OCI-LY3 (cell line): ENCODE results near the gene CKMT2.

Experiments
- EZH2phosphoT487 ChIP-seq: fragments of 200-600 bp; shearing (Covaris generic); IDR thresholded peaks from 2 replicates; pipeline ENCODE4 v1.6.1; 2018; ENCODE audit warnings: antibody characterized with exemption, mixed run types, low read depth
- TF ChIP-seq, protein P1 (sequence below): fragments of 200-600, 300-600 bp; sonication (generic); IDR thresholded peaks from 2 replicates; pipeline ENCODE4 v1.5.1; 2014; ENCODE audit warnings: antibody characterized with exemption, low read length, low read depth

GRCh38 chr5:81208904-81209303, 24.2 kb upstream of the CKMT2 start:
- TF ChIP-seq EZH2phosphoT487, result no peak
- TF ChIP-seq, protein P1, sequence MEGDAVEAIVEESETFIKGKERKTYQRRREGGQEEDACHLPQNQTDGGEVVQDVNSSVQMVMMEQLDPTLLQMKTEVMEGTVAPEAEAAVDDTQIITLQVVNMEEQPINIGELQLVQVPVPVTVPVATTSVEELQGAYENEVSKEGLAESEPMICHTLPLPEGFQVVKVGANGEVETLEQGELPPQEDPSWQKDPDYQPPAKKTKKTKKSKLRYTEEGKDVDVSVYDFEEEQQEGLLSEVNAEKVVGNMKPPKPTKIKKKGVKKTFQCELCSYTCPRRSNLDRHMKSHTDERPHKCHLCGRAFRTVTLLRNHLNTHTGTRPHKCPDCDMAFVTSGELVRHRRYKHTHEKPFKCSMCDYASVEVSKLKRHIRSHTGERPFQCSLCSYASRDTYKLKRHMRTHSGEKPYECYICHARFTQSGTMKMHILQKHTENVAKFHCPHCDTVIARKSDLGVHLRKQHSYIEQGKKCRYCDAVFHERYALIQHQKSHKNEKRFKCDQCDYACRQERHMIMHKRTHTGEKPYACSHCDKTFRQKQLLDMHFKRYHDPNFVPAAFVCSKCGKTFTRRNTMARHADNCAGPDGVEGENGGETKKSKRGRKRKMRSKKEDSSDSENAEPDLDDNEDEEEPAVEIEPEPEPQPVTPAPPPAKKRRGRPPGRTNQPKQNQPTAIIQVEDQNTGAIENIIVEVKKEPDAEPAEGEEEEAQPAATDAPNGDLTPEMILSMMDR, result no peak
